ENCODE data around the gene SRSF9. TPM values are rescaled to one million over a fixed set of nuclear protein-coding genes. Genes with fewer than 3 reads are reported as not detected.

SRSF9 gene
- total RNA-seq, 1 experiment from 2014 or later, result 319 TPM

DNA sequence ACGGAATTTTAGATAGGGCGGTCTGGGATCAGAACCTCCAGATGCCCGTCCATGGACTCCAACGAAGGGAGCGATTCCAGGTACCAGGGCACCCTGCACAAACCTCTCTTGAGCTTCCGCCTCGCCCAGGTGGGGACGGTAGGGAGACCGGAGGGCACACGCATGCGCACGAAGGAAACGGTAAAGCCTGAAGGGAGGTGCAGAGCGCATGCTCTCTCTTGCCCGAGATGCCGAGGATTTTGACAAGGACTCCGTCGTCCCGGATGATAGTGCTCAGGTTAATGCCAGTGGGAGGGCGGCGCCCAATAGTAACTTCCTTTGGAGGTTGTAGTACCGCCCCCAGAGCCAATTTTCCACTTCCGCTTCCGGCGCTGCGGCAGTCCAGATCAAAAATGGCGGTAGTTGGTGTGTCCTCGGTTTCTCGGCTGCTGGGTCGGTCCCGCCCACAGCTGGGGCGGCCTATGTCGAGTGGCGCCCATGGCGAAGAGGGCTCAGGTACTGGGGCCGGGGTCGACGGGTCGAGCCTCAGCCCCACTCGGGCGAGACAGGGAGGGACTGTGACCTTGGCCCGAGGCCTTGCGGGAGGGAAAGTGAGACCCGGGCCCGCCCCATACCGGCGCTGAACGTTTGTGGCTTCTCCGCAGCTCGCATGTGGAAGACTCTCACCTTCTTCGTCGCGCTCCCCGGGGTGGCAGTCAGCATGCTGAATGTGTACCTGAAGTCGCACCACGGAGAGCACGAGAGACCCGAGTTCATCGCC, 31.6 kb downstream of the SRSF9 start, which contains the start of gene COX6A1:
TSS of gene COX6A1 (plus strand) at position 379 of the 760 bp plus-strand sequence. CDS start at position 393, 14 bp downstream.
- peaks cover 44% of the 10 kb centered on the region for H3K79me2 ChIP-seq (ENCODE audit: low read length)
- peaks cover 16% of the 10 kb centered on the region for H3K36me3 ChIP-seq (ENCODE audit: low read depth, low read length)
- no peaks in the 10 kb centered on the region for H3K9me3 ChIP-seq (ENCODE audit: low read length)
- DNase-seq (peak; percentile 100), ATAC-seq (peak; percentile 98)
- H3K27ac ChIP-seq (ENCODE audit: low read length), result peak within 1 kb of the TSS; percentile 31
- H3K4me1 ChIP-seq (ENCODE audit: insufficient read depth, low read length), result peaks cover 15% of the 10 kb centered on the region
- ChIA-PET CTCF (interaction anchor here (0.6 to 1.0 kb wide), 3 partner anchors 13 to 37 kb away, joined by 3 to 4 read pairs (median 4); no protein-coding TSS in a partner anchor), POLR2A (ENCODE audit: unreplicated experiment) (interaction anchor here (0.5 to 0.6 kb wide), 2 partner anchors 31 to 85 kb away, joined by 3 to 5 read pairs; no protein-coding TSS in a partner anchor)
- H3K9ac ChIP-seq (ENCODE audit: low read length), result peak within 1 kb of the TSS; percentile 76
- peaks cover 20% of the 10 kb centered on the region for H4K20me1 ChIP-seq (ENCODE audit: low read length)
- TSS peak; percentile 66 for BruUV-seq (replicated peaks)
- H3K27me3 ChIP-seq (ENCODE audit: low read length), result no peaks in the 10 kb centered on the region
- no peak for TF ChIP-seq EZH2 (IDR thresholded peaks at IDR 0.05; ENCODE audit: low read length, unreplicated experiment)
- TF ChIP-seq, protein P1, sequence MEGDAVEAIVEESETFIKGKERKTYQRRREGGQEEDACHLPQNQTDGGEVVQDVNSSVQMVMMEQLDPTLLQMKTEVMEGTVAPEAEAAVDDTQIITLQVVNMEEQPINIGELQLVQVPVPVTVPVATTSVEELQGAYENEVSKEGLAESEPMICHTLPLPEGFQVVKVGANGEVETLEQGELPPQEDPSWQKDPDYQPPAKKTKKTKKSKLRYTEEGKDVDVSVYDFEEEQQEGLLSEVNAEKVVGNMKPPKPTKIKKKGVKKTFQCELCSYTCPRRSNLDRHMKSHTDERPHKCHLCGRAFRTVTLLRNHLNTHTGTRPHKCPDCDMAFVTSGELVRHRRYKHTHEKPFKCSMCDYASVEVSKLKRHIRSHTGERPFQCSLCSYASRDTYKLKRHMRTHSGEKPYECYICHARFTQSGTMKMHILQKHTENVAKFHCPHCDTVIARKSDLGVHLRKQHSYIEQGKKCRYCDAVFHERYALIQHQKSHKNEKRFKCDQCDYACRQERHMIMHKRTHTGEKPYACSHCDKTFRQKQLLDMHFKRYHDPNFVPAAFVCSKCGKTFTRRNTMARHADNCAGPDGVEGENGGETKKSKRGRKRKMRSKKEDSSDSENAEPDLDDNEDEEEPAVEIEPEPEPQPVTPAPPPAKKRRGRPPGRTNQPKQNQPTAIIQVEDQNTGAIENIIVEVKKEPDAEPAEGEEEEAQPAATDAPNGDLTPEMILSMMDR (conservative IDR thresholded peaks at IDR 0.05; ENCODE audit: low read depth, low read length), result no peak
- TF ChIP-seq EZH2phosphoT487 (IDR thresholded peaks at IDR 0.05; ENCODE audit: borderline replicate concordance, low read length), result no peak
- H3K4me3 ChIP-seq (ENCODE audit: low read length), result peak within 1 kb of the TSS; percentile 83
- H3K4me2 ChIP-seq (ENCODE audit: low read length), result peak within 1 kb of the TSS; percentile 92
- H3K9me2 ChIP-seq (replicated peaks; ENCODE audit: low read length), result no peaks in the 10 kb centered on the region
- intact Hi-C loops (cut with micrococcal nuclease), result loop anchor here (2.0 to 5.0 kb wide), 2 partner anchors 31 to 99 kb away; partner anchors contain the start of gene SRSF9
- no peaks in the 10 kb centered on the region for H3F3A ChIP-seq (ENCODE audit: low read length, unreplicated experiment)
- H2AFZ ChIP-seq (ENCODE audit: low read length), result peak within 1 kb of the TSS; percentile 92

DNA sequence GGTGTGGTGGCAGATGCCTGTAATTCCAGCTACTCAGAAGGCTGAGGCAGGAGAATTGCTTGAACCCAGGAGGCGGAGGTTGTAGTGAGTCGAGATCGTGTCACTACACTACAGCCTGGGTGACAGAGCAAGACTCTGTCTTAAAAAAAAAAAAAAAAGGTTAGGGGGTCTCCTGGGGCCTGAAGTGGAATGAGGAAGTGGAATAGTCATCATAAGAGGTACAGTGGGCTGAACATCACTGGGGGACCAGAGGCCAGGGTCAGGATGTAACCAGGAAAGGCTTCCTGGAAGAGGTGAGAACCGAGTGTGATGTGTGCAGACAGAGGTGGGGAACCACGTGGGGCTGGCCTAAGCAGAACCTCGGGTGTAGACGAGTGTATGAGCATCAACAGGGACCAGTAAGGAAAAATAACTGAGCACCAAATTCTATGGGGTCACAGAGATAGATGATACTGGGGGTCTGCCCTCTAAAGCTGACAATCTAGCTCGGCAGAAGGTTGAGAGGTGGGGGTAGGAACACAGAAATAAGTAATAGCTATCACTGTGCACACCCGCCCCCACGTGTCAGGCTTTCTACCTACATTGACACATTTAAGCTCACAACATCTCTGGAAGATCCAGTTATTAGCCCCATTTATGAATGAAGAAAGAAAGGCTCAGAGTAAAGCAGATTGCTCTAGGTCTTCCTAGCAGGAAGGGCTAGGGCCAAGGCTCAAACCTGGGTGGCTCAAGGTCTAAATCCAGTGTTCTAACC, 36.6 kb downstream of the SRSF9 start:
- TF ChIP-seq EZH2 (IDR thresholded peaks at IDR 0.05; ENCODE audit: low read length, unreplicated experiment) (no peak), EZH2phosphoT487 (IDR thresholded peaks at IDR 0.05; ENCODE audit: borderline replicate concordance, low read length) (no peak)
- TF ChIP-seq, protein P1 (conservative IDR thresholded peaks at IDR 0.05; ENCODE audit: low read depth, low read length), result no peak
- H3K4me3 ChIP-seq (ENCODE audit: low read length), result no peak overlapping the region
- DNase-seq (no peak), ATAC-seq (no peak)
- H3K79me2 ChIP-seq (ENCODE audit: low read length), result peaks cover 4% of the 10 kb centered on the region
- H3K9me3 ChIP-seq (ENCODE audit: low read length), result no peaks in the 10 kb centered on the region
- no peak overlapping the region for H3K27ac ChIP-seq (ENCODE audit: low read length)
- H3K4me2 ChIP-seq (ENCODE audit: low read length), result no peak overlapping the region
- no peaks in the 10 kb centered on the region; the same call in 1 of the 2 replicates for H3K36me3 ChIP-seq (ENCODE audit: low read depth, low read length)
- H3K9ac ChIP-seq (ENCODE audit: low read length), result no peak overlapping the region
- H3F3A ChIP-seq (ENCODE audit: low read length, unreplicated experiment), result peaks cover 3% of the 10 kb centered on the region
- H4K20me1 ChIP-seq (ENCODE audit: low read length), result no peaks in the 10 kb centered on the region
- no TSS peak for BruUV-seq (replicated peaks)
- intact Hi-C loops (cut with micrococcal nuclease), result no loop called here
- CTCF ChIA-PET, result interaction anchor here (0.6 kb wide), 1 partner anchor 78 kb away, joined by 3 read pairs; no protein-coding TSS in a partner anchor
- no peaks in the 10 kb centered on the region for H3K27me3 ChIP-seq (ENCODE audit: low read length)
- no peaks in the 10 kb centered on the region for H3K9me2 ChIP-seq (replicated peaks; ENCODE audit: low read length)
- POLR2A ChIA-PET (ENCODE audit: unreplicated experiment), result no interaction called here
- 0 out of 2 replicates have a peak, but pooled peaks cover 2% of the 10 kb centered on the region for H3K4me1 ChIP-seq (ENCODE audit: insufficient read depth, low read length)
- H2AFZ ChIP-seq (ENCODE audit: low read length), result no peak overlapping the region
